ENCODE data around the gene TMCO1.

- no peak for TF ChIP-seq POLR2A (IDR thresholded peaks at IDR 0.05)
- no peak for TF ChIP-seq CTCF (IDR thresholded peaks at IDR 0.05)
These were observed 5.2 kb downstream of the TMCO1 start for GRCh38 chr1:165763442-165763841.

Measured in heart left ventricle (tissue), 13 donors.